GM18502 (cell line): ENCODE data around the gene HNRNPA3.
"Not testable (repeated sequence)": the region's sequence is repeated elsewhere in the genome, so short reads cannot be mapped to it uniquely, and the experiment has no call there.

Experiments used
- ATAC-seq: cut with Tn5 transposase; IDR thresholded peaks from one replicate; pipeline ENCODE4 v1.9.1; 2021; ENCODE audit warnings: mild to moderate bottlenecking; ENCODE audit not compliant: unreplicated experiment, poor library complexity

Gene HNRNPA3

DNA sequence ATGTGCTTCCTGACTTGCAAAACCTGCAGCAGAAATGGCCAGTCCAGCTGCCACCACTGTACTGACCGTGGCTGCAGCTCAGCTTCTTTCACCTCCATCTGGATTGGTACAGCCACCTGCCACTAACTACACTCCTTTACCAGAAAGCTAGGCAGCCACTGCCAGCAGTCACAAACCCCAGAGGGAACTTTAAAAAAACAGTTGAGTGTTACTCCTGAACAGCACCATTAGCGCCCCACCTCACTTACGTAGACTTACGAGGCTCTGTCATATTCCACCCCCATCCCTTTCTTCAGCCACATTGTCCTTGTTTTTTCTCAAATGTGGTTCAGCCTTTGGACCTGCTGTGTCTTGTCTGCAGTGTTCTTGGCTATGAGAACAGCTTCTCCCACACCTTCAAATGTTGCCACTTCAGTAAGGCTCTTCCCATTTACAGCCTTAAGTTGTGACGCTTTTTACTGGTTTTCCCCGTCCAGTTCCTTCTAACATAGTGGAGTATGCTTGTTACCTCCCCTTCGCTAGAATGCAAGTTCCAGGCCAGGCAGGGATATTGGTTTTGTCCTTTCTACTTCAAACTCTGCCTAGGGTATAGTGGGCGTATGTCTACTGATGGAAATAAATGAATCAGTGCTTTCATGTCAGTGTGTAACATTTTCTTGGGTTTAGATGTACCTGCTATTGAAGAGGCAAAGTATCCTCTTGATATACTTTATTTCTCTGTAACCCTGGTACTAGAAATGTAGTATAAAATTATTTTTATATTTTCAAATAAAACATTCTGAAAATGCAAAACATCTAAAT is 17.0 kb downstream of the HNRNPA3 start:
- no peak for ATAC-seq

DNA sequence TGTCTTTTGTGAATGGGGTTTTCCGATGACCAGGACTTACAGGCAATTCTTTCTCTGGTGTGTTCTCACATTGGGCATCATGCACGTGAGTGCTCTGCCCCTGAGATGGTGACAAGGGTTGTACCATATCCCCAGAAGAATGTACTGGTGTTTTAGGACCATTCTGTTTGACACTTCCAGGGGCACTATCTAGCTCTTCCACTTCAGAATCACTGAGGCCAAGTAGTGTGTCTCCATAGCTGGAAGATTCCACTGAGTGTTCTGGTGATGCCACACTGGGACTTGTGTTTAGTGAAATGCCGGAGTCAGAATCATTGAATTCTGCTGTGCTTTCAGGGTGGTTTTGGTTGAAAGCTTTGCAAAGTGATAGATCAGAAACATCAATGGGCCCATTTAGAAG is 18.7 kb downstream of the HNRNPA3 start:
- no peak for ATAC-seq

DNA sequence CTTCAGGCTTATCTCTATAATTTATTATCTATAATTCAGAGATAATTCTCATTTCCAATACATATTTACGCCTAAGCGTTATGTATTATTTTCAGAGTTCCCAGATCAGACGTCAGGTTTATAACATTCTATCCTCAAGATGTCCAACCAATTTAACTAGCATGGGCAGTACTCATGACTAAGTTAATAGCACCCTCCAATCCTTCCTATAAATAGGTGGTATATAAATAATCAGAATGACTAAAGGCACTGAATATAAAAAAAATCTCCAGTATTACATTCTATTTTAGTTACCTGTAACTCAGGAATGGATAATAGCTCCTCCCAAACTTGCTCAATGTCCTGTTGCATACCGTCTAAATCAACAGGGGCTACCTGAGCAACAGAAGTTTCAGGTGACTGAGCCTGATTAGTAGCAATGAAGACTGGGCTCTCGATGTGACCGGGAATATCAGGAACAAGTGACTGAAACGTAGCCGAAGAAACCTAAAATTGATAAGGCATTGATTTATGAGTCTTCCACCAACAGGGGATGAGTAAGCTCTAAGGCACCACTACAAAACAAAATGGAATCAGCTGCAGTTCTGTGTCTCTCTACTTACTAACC is 19.6 kb downstream of the HNRNPA3 start:
- no peak for ATAC-seq

DNA sequence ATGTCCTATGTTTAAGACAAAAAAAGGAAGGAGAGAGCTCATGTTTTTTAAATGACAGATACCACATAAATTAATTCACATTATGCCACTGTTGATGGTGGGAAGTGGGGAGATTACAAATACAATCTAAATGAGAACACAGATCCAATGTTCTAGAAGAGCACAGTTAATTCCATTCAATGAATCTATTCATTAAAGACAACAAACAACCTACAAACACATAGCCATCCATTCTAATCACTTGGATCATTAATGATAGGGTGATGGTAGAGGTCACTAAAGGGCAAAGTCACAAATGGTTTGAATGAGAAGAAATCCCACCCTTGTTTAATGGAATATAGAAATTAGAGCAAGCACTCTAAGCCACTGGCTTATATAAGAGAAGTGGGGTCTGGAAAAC is 21.7 kb downstream of the HNRNPA3 start:
- no peak for ATAC-seq

DNA sequence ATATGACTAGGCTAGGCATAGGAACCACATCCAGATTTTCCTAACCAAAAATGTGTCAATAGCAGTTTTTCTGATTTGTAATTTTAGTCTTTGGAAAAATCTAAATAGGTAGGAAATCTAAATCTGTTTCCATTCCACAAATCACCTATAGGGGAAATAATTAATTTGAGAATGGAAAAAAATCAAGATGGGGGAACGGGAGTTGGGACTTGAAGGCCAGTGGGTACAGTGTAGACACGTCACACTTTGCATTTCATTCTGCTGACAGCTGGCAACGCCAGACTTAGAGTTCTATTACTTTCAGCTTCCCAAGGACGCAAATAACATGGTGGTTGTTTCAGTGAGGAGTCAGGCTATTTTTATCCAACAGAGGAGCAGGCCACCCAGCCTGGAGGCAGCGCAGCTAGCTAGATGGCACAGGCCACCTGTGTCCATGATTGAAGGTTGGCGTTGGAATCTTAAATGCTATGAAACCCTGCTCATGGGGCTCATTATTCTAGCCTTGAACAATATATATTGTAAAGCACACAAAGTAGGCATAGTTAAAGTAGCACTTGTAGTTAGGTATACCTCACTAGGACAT is 23.4 kb downstream of the HNRNPA3 start:
- no peak for ATAC-seq

DNA sequence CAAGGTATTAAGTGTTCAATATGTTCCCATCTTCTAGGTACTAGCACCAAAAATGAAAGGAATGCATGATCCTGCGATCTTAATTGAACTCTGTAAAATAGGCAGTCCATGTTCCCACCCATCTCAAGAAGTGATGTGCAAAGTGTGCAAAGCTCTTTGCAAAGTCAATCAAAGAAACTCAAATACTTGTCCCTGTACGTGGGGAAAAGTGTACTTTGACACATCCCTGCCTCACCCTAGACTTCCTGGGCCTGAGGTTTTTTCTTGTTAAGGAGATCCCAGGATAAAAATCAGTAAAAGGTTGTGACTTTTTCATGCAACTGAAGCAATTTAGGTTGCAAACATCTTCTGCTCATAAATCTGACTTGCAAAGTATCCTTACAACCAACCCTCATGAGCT is 25.3 kb downstream of the HNRNPA3 start:
- ATAC-seq: no peak

DNA sequence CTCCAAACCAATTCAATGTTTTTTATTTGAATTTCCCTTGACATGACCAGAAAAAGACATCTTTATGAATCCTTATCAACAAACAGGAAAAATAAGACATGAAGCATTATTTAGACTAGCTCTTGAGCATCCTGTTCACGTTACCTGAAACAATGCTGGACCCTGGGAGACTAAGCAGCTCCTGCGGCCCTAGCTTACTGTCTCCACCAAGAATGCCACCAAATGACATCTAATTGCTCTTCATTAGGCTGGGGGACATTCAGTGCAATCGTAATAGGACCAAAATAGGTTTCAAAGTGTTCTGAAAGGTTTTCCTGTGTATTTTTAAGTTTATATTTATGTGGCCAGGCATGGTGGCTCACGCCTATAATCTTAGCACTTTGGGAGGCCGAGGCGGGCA is 26.5 kb downstream of the HNRNPA3 start:
- ATAC-seq: no peak

DNA sequence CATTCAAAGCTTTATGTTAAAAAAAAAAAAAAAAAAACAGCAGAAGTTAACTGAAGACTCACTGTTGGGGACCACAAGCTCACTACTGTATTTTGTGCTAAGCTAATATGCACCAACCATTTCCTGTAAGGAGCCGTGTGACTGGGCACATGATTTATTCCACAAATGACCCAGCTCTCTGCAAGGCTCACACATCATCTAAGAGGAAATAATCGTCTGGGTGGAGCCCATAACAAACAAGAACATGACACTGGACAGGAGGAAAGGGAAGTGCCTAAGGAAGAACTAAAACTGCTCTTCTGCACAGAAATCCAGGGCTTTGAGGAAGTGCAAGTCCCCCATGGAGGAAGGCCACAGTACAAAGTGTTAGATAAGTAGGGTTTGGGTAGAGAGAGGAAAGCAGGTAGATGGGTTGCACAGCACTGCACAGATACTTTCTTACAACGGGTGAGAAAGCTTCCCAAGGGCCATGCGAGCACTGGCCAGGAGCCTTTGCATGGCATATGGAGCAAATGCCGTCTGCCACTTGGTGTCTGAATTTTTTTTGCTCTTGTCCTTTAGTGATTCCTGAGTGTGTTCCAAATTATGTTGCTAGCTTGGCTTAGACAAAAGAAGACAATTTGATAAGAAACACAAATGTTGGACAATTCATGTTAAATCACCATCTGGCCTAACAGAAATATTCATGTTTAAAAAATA is 27.5 kb downstream of the HNRNPA3 start:
- peak; percentile 71 for ATAC-seq

DNA sequence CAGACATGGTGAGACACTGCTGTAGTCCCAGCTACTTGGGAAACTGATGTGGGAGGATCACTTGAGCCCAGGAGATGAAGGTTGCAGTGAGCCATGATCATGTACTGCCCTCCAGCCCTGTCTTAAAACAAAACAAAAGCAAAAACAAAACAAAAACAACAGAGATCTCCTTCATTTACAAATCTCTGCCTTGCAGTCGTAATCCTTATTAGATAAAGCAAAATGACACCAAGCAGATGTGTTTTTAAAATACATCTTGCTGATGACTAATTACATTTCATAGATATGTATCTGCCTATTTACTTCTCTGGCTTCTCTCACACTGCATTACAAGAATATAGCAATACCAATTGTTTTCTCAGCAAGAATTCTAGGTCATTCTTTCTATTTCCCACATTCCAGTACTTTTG is 29.1 kb downstream of the HNRNPA3 start:
- ATAC-seq: no peak

DNA sequence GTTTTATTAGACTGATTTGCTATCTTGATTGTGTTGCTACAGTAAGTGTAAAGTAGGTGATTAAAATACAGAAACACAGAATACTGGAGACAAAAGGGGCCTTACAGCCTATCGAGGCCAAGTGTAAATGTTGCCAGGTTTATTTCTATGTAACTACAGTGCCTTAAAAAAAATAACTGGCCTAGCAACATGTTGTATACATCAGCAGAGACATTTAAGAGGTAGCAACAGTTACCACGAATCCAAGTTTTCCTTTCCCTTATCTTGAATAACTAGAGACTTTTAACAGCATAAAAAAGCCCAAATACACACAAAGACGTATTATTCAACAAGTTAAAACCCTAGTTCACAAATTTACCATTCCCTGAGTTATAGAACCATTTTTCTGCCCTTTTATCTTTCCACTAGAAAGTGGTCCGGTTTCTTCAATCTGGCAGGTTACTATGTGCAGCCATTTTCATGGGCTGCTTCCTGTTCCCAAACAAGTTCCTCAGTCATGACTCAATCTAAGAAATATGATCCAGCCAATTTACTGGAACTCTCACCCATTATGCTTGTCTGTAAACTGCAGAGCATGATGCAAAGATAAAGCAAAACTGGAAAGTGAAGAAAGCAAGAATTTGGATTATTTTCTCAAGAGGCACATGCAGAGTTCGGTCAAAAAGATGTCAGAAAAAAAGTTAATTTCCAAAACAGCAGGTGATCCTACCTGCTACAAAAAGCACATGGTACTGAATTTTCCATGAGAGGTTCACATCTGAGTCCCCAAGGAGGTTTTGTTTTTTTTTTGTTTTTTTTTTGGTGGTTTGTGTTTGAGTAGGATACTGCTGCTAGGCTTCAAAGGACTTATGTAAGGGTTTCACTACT is 29.8 kb downstream of the HNRNPA3 start:
- ATAC-seq: no peak

DNA sequence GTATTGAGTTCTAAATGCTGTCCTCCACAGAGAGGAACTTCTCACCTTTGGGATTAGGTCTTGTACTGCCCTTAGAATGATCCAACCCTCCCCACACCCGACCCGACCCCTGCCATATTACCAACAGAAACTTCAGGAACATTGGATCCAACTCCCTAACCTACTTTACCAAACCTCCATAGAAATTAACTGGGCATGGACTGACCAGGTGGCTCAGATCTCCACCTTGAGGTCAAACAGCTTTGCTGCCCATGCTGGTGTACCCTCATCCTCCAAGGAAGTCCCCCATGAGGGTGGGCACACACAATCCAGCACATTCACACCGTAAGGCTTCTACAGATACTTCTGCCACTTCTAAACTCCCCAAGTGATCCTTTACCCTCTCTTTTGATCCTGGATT is 30.5 kb downstream of the HNRNPA3 start:
- ATAC-seq: no peak

DNA sequence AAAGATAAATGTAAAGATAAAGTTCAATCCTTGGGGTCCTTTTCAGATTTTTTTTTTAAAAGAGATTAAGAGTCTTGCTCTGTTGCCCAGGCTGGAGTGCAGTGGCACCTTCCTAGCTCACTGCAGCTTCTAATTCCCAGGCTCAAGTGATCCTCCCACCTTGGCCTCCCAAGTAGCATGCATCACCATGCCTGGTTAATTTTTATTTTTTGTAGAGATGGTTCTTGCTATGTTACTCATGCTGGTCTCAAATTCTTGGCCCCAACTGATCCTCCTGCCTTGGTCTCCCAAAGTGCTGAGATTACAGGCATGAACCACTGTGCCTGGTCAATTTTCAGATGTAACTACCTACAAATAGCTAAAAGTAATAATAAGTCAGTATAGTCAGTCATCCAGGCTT is 30.9 kb downstream of the HNRNPA3 start:
- ATAC-seq: no peak

DNA sequence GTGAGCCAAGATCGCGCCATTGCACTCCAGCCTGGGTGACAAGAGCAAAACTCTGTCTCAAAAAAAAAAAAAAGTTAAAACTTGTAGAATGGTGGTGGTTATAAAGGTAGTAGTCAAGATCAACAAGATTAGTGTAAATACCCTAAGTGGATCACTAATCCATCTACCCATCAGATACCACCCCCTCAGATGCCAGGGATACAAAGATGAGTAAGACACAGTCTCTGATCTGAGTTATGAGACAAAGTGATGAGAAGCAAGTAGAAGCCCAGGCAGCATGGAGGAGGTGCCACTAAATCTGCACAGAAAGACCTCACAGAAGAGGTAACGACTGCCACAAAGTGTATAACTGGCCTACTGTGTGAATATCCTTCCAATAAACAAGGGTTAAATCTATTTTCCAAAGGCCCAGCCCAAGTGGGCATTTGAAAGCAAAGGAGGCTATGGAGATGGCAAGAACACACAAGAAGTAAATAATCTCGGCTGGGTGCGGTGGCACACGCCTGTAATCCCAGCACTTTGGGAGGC is 31.7 kb downstream of the HNRNPA3 start:
- ATAC-seq: no peak

DNA sequence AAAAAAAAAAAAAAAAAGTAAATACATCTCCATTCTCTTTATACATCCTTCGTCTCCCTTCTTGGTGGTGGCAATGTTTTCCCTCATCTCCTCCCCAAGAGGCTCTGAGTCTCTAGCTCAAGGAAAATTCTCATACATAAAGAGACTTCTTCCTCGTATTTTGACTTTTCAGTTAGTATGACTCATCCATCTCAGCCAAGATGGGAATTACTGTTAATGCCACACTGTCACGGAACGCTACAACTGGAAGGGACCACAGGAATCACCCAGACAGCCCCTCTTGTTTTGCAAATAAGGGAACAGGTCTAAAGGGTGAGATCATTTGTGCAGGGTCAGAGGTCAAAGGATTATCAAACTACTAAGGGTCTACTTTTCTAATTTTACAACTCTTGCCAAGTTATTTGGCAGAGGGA is 32.4 kb downstream of the HNRNPA3 start:
- no peak for ATAC-seq

DNA sequence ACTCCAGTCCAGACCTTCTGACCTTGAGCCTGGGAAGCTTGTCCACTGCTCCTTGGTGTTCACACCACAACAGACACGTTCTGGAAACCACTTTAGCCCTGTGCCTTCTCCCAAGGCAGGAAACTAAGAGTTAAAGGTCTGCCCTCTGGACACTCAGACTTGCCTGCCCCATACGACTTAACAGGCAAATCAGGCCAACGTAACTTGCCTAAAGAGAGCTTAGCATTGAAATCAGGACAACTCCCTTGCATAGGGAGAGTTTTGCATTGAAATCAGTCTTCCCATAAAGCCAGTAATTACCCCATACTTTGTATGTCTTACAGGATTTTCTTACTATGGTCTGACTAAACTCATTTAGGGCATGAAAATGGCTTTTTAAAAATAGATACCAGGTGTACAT is 33.4 kb downstream of the HNRNPA3 start:
- no peak for ATAC-seq

DNA sequence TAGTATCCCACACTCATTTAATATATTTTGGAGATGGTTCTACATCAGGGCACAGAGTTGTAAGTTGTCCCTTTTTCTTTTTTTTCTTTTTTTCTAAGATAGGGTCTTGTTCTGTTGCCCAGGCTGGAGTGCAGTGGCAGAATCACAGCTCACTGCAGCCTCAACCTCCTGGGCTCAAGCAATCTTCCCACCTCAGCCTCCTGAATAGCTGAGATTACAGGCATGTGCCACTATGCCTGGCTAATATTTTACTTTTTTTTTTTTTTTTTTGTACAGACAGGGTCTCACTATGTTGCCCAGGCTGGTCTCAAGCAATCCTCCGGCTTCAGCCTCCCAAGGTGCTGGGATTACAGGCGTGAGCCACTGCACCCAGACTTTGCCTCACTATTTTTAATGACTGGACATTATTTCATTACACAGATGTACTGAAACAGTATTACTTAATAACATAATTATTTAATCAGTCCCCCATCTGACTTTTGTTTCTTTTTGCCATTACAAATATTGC is 34.0 kb downstream of the HNRNPA3 start:
- ATAC-seq: not testable (repeated sequence)

DNA sequence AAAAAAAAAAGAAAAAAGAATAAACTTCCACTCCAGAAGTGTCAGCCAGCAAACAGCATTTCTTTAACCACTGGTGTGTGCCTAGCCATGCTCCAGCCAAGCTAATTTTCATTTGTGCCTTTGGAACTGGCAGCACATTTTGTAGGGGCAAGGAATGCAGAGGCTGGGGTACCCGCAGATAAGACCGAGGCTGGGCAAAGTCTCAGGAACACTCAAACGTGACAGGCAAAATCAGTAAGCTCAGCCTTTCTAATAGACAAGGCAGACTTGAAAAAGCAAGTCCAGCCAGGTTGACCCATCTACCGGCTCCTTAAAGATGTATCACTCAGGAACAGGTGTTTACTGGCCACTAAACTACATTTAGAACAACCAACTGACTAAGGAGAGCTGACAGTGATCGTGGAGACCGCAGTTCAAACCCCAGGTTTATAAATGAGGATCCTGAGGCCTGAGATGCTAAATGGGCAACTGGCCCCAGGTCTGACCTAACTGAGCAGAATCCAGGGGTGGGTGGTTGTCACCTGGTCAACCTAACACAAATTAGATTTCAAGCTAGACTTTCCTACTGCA is 35.2 kb downstream of the HNRNPA3 start:
- ATAC-seq: no peak

DNA sequence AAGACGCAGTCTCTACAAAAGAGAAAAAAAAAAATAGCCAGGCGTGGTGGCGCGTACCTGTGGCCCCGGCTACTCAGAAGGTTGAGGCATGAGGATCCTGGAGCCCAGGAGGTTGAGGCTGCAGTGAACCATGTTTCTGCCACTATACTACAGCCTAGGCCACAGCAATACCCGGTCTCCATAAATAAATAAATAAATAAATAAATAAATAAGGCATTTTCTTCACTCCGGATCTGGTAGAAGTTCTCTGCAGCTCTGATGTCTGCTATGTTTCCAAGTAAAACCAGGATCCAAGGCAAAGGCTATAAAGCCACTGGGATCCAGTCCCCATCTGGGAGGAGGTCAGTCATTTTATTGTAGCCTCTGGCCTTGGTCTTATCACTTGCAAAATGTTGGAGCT is 36.4 kb downstream of the HNRNPA3 start:
- ATAC-seq: no peak

DNA sequence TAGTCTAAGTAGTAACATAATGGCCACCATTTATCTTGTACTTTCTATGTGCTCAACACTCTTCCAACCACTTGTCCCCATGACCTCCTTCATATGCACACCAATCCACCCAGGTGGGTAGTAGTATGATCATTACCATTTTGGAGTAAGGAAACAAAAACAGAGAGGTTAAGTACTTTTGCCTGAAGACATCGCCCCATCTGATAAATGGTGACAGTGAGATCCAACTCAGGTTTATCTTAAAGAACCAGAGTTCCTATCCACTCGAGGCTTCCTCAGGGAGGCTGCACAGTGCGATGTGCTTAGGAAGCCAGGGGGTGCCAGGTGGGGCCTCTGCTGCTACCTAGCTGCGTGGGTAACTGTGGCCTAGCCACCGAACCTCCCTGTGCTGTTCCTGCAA is 37.9 kb downstream of the HNRNPA3 start:
- no peak for ATAC-seq

DNA sequence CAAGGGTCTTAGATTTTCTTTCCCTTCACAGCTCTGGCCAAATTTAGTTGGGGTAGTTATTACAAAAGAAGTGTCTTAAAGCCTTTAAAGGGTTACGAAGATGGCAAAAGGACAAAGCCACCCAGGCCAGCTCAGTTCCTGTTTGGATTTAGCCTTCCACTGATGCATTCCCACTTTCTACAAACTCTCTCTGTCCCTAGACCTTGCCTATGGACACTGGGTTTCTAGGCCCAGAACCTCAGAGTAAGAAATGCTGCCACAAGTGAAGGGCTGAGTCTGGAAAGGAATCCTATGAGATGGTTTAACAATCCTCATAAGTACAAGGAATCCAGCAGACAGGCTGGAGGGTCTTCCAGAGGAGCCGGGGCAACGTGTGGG is 38.6 kb downstream of the HNRNPA3 start:
- ATAC-seq: no peak
